CD14-positive monocyte (primary cell): ENCODE results near the gene DENND1B. TPM values are rescaled to one million over a fixed set of nuclear protein-coding genes. Genes with fewer than 3 reads are reported as not detected.

Experiments used
- DNase-seq, 3 donors: peaks; one replicate each; pipeline ENCODE4 v3.0.0-alpha.2; 2011 to 2022
- H2AFZ ChIP-seq: 2 replicates; pipeline ENCODE4 v1.6.0; 2012; ENCODE audit warnings: mild to moderate bottlenecking, low read depth, low read length, inconsistent platforms; ENCODE audit not compliant: insufficient read depth, poor library complexity, severe bottlenecking
- H3K27ac ChIP-seq, 2 donors: 1 replicate in 1 of 2; 2 replicates in 1 of 2; pipeline ENCODE4 v1.5.1; 2012 to 2013; ENCODE audit warnings: low read length in 2 of 2, control low read depth in 1 of 2, inconsistent platforms in 1 of 2, low read depth in 1 of 2, mild to moderate bottlenecking in 1 of 2
- H3K27me3 ChIP-seq, 2 donors: one replicate each; pipeline versions ENCODE4 v1.6.0 to v1.6.1; 2011 to 2013; ENCODE audit warnings: low read length in 2 of 2; ENCODE audit not compliant: control insufficient read depth in 2 of 2, insufficient read depth in 2 of 2
- H3K36me3 ChIP-seq, 2 donors: replicated peaks in 1 of 2; 1 replicate in 1 of 2; 2 replicates in 1 of 2; pipeline versions ENCODE4 v1.5.1 to v1.6.1; 2012 to 2013; ENCODE audit warnings: low read length in 2 of 2, control low read depth in 1 of 2, inconsistent platforms in 1 of 2, mild to moderate bottlenecking in 1 of 2; ENCODE audit not compliant: insufficient read depth in 2 of 2, control insufficient read depth in 1 of 2
- H3K4me1 ChIP-seq, 2 donors: 1 replicate in 1 of 2; 2 replicates in 1 of 2; pipeline versions ENCODE4 v1.5.1 to v1.6.1; 2012 to 2013; ENCODE audit warnings: low read length in 2 of 2, control low read depth in 1 of 2, inconsistent platforms in 1 of 2, mild to moderate bottlenecking in 1 of 2, moderate library complexity in 1 of 2; ENCODE audit not compliant: insufficient read depth in 2 of 2, control insufficient read depth in 1 of 2
- H3K4me2 ChIP-seq: replicated peaks from 2 replicates; pipeline ENCODE3; 2012; ENCODE audit warnings: low read length, moderate library complexity, mild to moderate bottlenecking; ENCODE audit not compliant: poor library complexity, severe bottlenecking; ENCODE audit errors: extremely low read depth
- H3K4me3 ChIP-seq, 3 experiments: fragments of 200-600 bp in 1 of 3; sonication (generic) in 1 of 3; replicated peaks in 1 of 3; 1 replicate in 2 of 3; 2 replicates in 1 of 3; pipeline ENCODE4 v1.5.1; 2011 to 2013; ENCODE audit warnings: low read length in 3 of 3, mild to moderate bottlenecking in 3 of 3, control low read depth in 2 of 3, low read depth in 2 of 3, inconsistent platforms in 1 of 3, moderate library complexity in 1 of 3
- H3K79me2 ChIP-seq: 2 replicates; pipeline ENCODE4 v1.6.0; 2012; ENCODE audit warnings: mild to moderate bottlenecking, control low read depth, inconsistent platforms, low read length, moderate library complexity; ENCODE audit not compliant: insufficient read depth
- H3K9ac ChIP-seq: 2 replicates; pipeline ENCODE4 v1.6.0; 2017; ENCODE audit warnings: low read length, mild to moderate bottlenecking; ENCODE audit not compliant: insufficient read depth, poor library complexity, severe bottlenecking
- H3K9me3 ChIP-seq, 2 donors: replicated peaks in 1 of 2; 1 replicate in 1 of 2; 2 replicates in 1 of 2; pipeline versions ENCODE4 v1.5.1 to v1.6.1; 2012 to 2013; ENCODE audit warnings: low read length in 2 of 2, control low read depth in 1 of 2; ENCODE audit not compliant: control insufficient read depth in 1 of 2, insufficient read depth in 1 of 2
- H4K20me1 ChIP-seq: 2 replicates; pipeline ENCODE4 v1.6.0; 2012; ENCODE audit warnings: mild to moderate bottlenecking, low read length, control low read depth, moderate library complexity; ENCODE audit not compliant: insufficient read depth
- H3K27ac Mint-ChIP-seq, 7 donors: one replicate each; pipeline ENCODE4 v1.8.0; 2020; ENCODE audit warnings: mild to moderate bottlenecking in 7 of 7, mixed read lengths in 7 of 7, moderate library complexity in 6 of 7, inconsistent platforms in 2 of 7
- H3K27me3 Mint-ChIP-seq, 3 donors: one replicate each; pipeline ENCODE4 v1.8.0; 2021 to 2022; ENCODE audit warnings: low read depth in 3 of 3, mild to moderate bottlenecking in 3 of 3, mixed read lengths in 3 of 3, moderate library complexity in 3 of 3, inconsistent platforms in 1 of 3
- H3K36me3 Mint-ChIP-seq, 2 donors: one replicate each; pipeline ENCODE4 v1.8.0; 2020; ENCODE audit warnings: mixed read lengths in 2 of 2, inconsistent platforms in 1 of 2, mild to moderate bottlenecking in 1 of 2
- H3K4me1 Mint-ChIP-seq: one replicate; pipeline ENCODE4 v1.8.0; 2020; ENCODE audit warnings: mild to moderate bottlenecking, mixed read lengths
- H3K4me3 Mint-ChIP-seq, 2 donors: one replicate each; pipeline ENCODE4 v1.8.0; 2020; ENCODE audit warnings: mild to moderate bottlenecking in 2 of 2, mixed read lengths in 2 of 2, moderate library complexity in 1 of 2
- H3K9me3 Mint-ChIP-seq, 7 donors: one replicate each; pipeline ENCODE4 v1.8.0; 2020 to 2022; ENCODE audit warnings: mixed read lengths in 7 of 7, mild to moderate bottlenecking in 6 of 7, moderate library complexity in 6 of 7, inconsistent platforms in 2 of 7
- WGBS: methylation state at CpG from one replicate; pipeline ENCODE4 v1.1.5; 2013; ENCODE audit warnings: missing lambda C conversion rate; ENCODE audit not compliant: insufficient coverage; 5-methylcytosine and 5-hydroxymethylcytosine counted together
- intact Hi-C, 2 donors: fragments of 100-400 bp; cut with micrococcal nuclease; formaldehyde crosslinking; loops; one replicate each; pipeline versions ENCODE4 v1.15.0 to v1.15.1; 2023
- polyA plus RNA-seq, 3 donors: library from polyadenylated mRNA; depleted of rRNA in 1 of 3; unstranded in 2 of 3; stranded (reverse) in 1 of 3; fragments of 300-500 nt in 2 of 3; fragments of >200 nt in 1 of 3; fragmentation: Illumina TruSeq in 2 of 3; gene quantifications; 1 replicate in 2 of 3; 2 replicates in 1 of 3; pipeline ENCODE4 v1.2.3, GENCODE V29; 2012 to 2021
- TF ChIP-seq, protein P1 (sequence below): fragments of 200-600 bp; IDR thresholded peaks from one replicate; pipeline ENCODE4 v1.8.0; 2022; ENCODE audit warnings: antibody characterized with exemption, mild to moderate bottlenecking

Gene DENND1B
- polyA plus RNA-seq, 3 donors: 3.0 to 8.2 (median 5.7) TPM

DNA sequence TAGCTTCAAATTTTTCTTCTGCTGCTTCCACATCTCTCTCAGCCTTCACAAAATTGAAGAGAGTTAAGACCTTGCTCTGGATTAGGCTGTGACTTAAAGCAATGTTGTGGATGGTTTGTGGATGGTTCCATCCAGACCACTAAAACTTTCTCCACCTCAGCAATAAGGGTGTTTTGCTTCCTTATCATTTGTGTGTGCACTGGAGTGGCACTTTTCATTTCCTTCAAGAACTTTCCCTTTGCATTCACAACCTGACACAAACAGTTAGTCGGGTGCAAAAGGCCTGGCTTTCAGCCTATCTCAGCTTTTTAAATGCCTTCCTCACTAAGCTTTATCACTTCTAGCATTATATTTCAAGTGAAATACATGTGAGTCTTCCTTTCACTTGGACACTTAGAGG, 30.3 kb downstream of the DENND1B start:
- WGBS: no CpG with 5 or more reads among the region's 1 CpG
- intact Hi-C loops: no loop called here
- no peak overlapping the region for H3K4me2 ChIP-seq

DNA sequence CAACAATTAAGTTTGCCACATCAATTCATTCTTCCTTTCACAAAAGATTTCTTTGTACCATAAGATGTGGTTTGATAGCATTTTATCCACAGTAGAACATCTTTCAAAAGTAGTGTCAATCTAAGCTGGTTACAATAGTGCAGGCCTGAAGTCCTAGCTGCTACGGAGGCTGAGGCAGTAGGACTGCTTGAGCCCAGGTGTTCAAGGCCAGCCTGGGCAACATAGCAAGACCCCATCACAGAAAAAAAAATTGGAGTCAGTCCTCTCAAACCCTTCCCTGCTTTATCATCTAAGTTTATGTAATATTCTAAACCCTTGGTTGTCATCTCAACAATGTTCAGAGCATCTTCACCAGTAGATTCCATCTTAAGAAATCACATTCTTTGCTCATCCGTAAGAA, 31.7 kb downstream of the DENND1B start:
- TF ChIP-seq, protein P1, sequence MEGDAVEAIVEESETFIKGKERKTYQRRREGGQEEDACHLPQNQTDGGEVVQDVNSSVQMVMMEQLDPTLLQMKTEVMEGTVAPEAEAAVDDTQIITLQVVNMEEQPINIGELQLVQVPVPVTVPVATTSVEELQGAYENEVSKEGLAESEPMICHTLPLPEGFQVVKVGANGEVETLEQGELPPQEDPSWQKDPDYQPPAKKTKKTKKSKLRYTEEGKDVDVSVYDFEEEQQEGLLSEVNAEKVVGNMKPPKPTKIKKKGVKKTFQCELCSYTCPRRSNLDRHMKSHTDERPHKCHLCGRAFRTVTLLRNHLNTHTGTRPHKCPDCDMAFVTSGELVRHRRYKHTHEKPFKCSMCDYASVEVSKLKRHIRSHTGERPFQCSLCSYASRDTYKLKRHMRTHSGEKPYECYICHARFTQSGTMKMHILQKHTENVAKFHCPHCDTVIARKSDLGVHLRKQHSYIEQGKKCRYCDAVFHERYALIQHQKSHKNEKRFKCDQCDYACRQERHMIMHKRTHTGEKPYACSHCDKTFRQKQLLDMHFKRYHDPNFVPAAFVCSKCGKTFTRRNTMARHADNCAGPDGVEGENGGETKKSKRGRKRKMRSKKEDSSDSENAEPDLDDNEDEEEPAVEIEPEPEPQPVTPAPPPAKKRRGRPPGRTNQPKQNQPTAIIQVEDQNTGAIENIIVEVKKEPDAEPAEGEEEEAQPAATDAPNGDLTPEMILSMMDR: no peak
- Mint-ChIP-seq H3K27ac (no peak overlapping the region), H3K4me1 (peaks cover 14% of the 10 kb centered on the region), H3K27me3 (no peaks in the 10 kb centered on the region), H3K36me3 (peaks cover 16 to 18% of the 10 kb centered on the region in 2 donors), H3K9me3 (peaks cover 0 to 5% (median 0%) of the 10 kb centered on the region in 7 donors), H3K4me3 (no peak overlapping the region)
- Histone ChIP-seq H2AFZ (no peak overlapping the region), H3K36me3 (no peaks in the 10 kb centered on the region), H3K9ac (no peak overlapping the region), H4K20me1 (peaks cover 7% of the 10 kb centered on the region), H3K27ac (no peak overlapping the region), H3K4me1 (peaks cover 0 to 4% of the 10 kb centered on the region in 2 donors), H3K4me2 (no peak overlapping the region), H3K9me3 (no peaks in the 10 kb centered on the region), H3K79me2 (peaks cover 22% of the 10 kb centered on the region), H3K27me3 (no peaks in the 10 kb centered on the region), H3K4me3 (no peak overlapping the region)
- no peak for DNase-seq
- 100% methylated on average over 1 of the region's 2 CpGs for WGBS
- intact Hi-C loops: no loop called here

More for the DNA sequence above, 30.3 kb downstream of the DENND1B start:
- DNase-seq: no peak
- H3K27ac Mint-ChIP-seq: no peak overlapping the region
- Histone ChIP-seq H3K36me3 (no peaks in the 10 kb centered on the region), H4K20me1 (no peaks in the 10 kb centered on the region), H2AFZ (no peak overlapping the region), H3K27me3 (no peaks in the 10 kb centered on the region), H3K9ac (no peak overlapping the region), H3K4me3 (no peak overlapping the region), H3K9me3 (no peaks in the 10 kb centered on the region), H3K4me1 (peaks cover 0 to 4% of the 10 kb centered on the region in 2 donors), H3K27ac (no peak overlapping the region), H3K79me2 (peaks cover 24% of the 10 kb centered on the region)
- H3K9me3 Mint-ChIP-seq: peaks cover 0 to 5% (median 0%) of the 10 kb centered on the region in 7 donors
- peaks cover 12% of the 10 kb centered on the region for H3K4me1 Mint-ChIP-seq
- peaks cover 16 to 18% of the 10 kb centered on the region in 2 donors for H3K36me3 Mint-ChIP-seq
- H3K4me3 Mint-ChIP-seq: no peak overlapping the region
- TF ChIP-seq, protein P1: no peak
- no peaks in the 10 kb centered on the region for H3K27me3 Mint-ChIP-seq
